HUES48 (cell line): Measurements from ENCODE around the gene HOXB13.

Experiments used
- H3K27ac ChIP-seq: one replicate; pipeline ENCODE4 v1.7.0; 2013; ENCODE audit warnings: low read depth, low read length, inconsistent platforms
- H3K27me3 ChIP-seq: 2 replicates; pipeline ENCODE4 v1.6.1; 2013; ENCODE audit warnings: mild to moderate bottlenecking, low read length; ENCODE audit not compliant: control insufficient read depth, insufficient read depth
- H3K36me3 ChIP-seq: 2 replicates; pipeline ENCODE4 v1.6.1; 2013; ENCODE audit warnings: low read length; ENCODE audit not compliant: control insufficient read depth, insufficient read depth
- H3K4me1 ChIP-seq: 2 replicates; pipeline ENCODE4 v1.6.1; 2013; ENCODE audit warnings: mild to moderate bottlenecking, low read length; ENCODE audit not compliant: control insufficient read depth, insufficient read depth
- H3K4me3 ChIP-seq: 2 replicates; pipeline ENCODE4 v1.5.1; 2013; ENCODE audit warnings: mild to moderate bottlenecking, low read depth, low read length
- H3K9ac ChIP-seq: 2 replicates; pipeline ENCODE4 v1.6.1; 2013; ENCODE audit warnings: mild to moderate bottlenecking, low read depth, low read length, moderate library complexity
- H3K9me3 ChIP-seq: 2 replicates; pipeline ENCODE4 v1.6.1; 2013; ENCODE audit warnings: low read length; ENCODE audit not compliant: control insufficient read depth, insufficient read depth

HOXB13 gene

GRCh38 chr17:48728232-48729231 is at the start of gene HOXB13:
HOXB13 (minus strand) TSS chr17:48728750; CDS start chr17:48728593, 157 bp downstream.
- Histone ChIP-seq H3K36me3 (no peaks in the 10 kb centered on the region), H3K9ac (no peak within 1 kb of the TSS), H3K4me1 (peaks cover 20% of the 10 kb centered on the region), H3K27ac (no peak within 1 kb of the TSS), H3K9me3 (peaks cover 2% of the 10 kb centered on the region), H3K27me3 (peaks cover 100% of the 10 kb centered on the region), H3K4me3 (peak within 1 kb of the TSS; percentile 40; the same call in 1 of the 2 replicates)

- Histone ChIP-seq H3K27me3 (no peaks in the 10 kb centered on the region; the same call in 1 of the 2 replicates), H3K9ac (no peak overlapping the region), H3K4me3 (no peak overlapping the region), H3K27ac (no peak overlapping the region), H3K4me1 (no peaks in the 10 kb centered on the region), H3K9me3 (no peaks in the 10 kb centered on the region), H3K36me3 (no peaks in the 10 kb centered on the region)
Measured at GRCh38 chr17:48776602-48777001, 48.1 kb upstream of the HOXB13 start.

GRCh38 chr17:48773245-48773644 is 44.7 kb upstream of the HOXB13 start:
- no peak overlapping the region for H3K9ac ChIP-seq
- H3K36me3 ChIP-seq: no peaks in the 10 kb centered on the region
- no peak overlapping the region for H3K4me3 ChIP-seq
- H3K27me3 ChIP-seq: 0 out of 2 replicates have a peak, but pooled peaks cover 3% of the 10 kb centered on the region
- no peaks in the 10 kb centered on the region for H3K4me1 ChIP-seq
- no peaks in the 10 kb centered on the region for H3K9me3 ChIP-seq
- no peak overlapping the region for H3K27ac ChIP-seq

- Histone ChIP-seq H3K36me3 (no peaks in the 10 kb centered on the region), H3K4me3 (no peak overlapping the region), H3K27ac (no peak overlapping the region), H3K9ac (no peak overlapping the region), H3K4me1 (no peaks in the 10 kb centered on the region), H3K9me3 (no peaks in the 10 kb centered on the region), H3K27me3 (0 out of 2 replicates have a peak, but pooled peaks cover 3% of the 10 kb centered on the region)
Measured at GRCh38 chr17:48770954-48771353, 42.4 kb upstream of the HOXB13 start.

- Histone ChIP-seq H3K9me3 (no peaks in the 10 kb centered on the region), H3K27ac (no peak overlapping the region), H3K4me3 (no peak overlapping the region), H3K4me1 (no peaks in the 10 kb centered on the region), H3K9ac (no peak overlapping the region), H3K27me3 (peaks cover 16% of the 10 kb centered on the region), H3K36me3 (no peaks in the 10 kb centered on the region)
Measured at GRCh38 chr17:48769009-48769675, 40.6 kb upstream of the HOXB13 start.

GRCh38 chr17:48767263-48767774 is 38.8 kb upstream of the HOXB13 start:
- H3K9ac ChIP-seq: no peak overlapping the region
- no peaks in the 10 kb centered on the region for H3K36me3 ChIP-seq
- H3K9me3 ChIP-seq: no peaks in the 10 kb centered on the region
- no peaks in the 10 kb centered on the region for H3K4me1 ChIP-seq
- H3K27me3 ChIP-seq: peaks cover 34% of the 10 kb centered on the region
- no peak overlapping the region for H3K27ac ChIP-seq
- H3K4me3 ChIP-seq: no peak overlapping the region

- Histone ChIP-seq H3K27me3 (peaks cover 87% of the 10 kb centered on the region), H3K9me3 (no peaks in the 10 kb centered on the region), H3K4me1 (no peaks in the 10 kb centered on the region), H3K9ac (no peak overlapping the region), H3K36me3 (no peaks in the 10 kb centered on the region), H3K4me3 (no peak overlapping the region), H3K27ac (no peak overlapping the region)
Measured at GRCh38 chr17:48761114-48761513, 32.6 kb upstream of the HOXB13 start.

GRCh38 chr17:48760411-48760810 is 31.9 kb upstream of the HOXB13 start:
- H3K36me3 ChIP-seq: no peaks in the 10 kb centered on the region
- H3K9me3 ChIP-seq: no peaks in the 10 kb centered on the region
- H3K27me3 ChIP-seq: peaks cover 93% of the 10 kb centered on the region
- no peaks in the 10 kb centered on the region for H3K4me1 ChIP-seq
- H3K27ac ChIP-seq: no peak overlapping the region
- H3K9ac ChIP-seq: no peak overlapping the region
- H3K4me3 ChIP-seq: no peak overlapping the region

GRCh38 chr17:48759288-48759687 is 30.7 kb upstream of the HOXB13 start:
- H3K27ac ChIP-seq: no peak overlapping the region
- H3K9ac ChIP-seq: no peak overlapping the region
- no peak overlapping the region for H3K4me3 ChIP-seq
- H3K27me3 ChIP-seq: peaks cover 93% of the 10 kb centered on the region
- H3K36me3 ChIP-seq: no peaks in the 10 kb centered on the region
- 0 out of 2 replicates have a peak, but pooled peaks cover 3% of the 10 kb centered on the region for H3K4me1 ChIP-seq
- H3K9me3 ChIP-seq: no peaks in the 10 kb centered on the region

GRCh38 chr17:48757524-48757961 is 29.0 kb upstream of the HOXB13 start:
- Histone ChIP-seq H3K9ac (no peak overlapping the region), H3K27me3 (peaks cover 94% of the 10 kb centered on the region), H3K4me1 (0 out of 2 replicates have a peak, but pooled peaks cover 3% of the 10 kb centered on the region), H3K36me3 (no peaks in the 10 kb centered on the region), H3K4me3 (no peak overlapping the region), H3K9me3 (no peaks in the 10 kb centered on the region), H3K27ac (no peak overlapping the region)
